Activated CD8-positive, alpha-beta memory T cell treated with anti-CD3 and anti-CD28 coated beads for 4 hours (primary cell): Measurements from ENCODE around the gene ARAP2.

Source experiments
- DNase-seq, 2 donors: peaks; one replicate each; pipeline ENCODE4 v3.0.0-alpha.2; 2020; ENCODE audit warnings: low read depth in 2 of 2

The ARAP2 gene

GRCh38 chr4:36111172-36111571 lies 133.1 kb downstream of the ARAP2 start:
- no peak for DNase-seq

- no peak for DNase-seq
Measured at GRCh38 chr4:36099509-36099908, 144.8 kb downstream of the ARAP2 start.

GRCh38 chr4:36094995-36095394 lies 149.3 kb downstream of the ARAP2 start:
- DNase-seq: no peak

GRCh38 chr4:36091997-36092396 lies 152.3 kb downstream of the ARAP2 start:
- DNase-seq: no peak

GRCh38 chr4:36088542-36088941 lies 155.8 kb downstream of the ARAP2 start:
- no peak for DNase-seq

- no peak for DNase-seq
Measured at GRCh38 chr4:36086261-36086786, 158.0 kb downstream of the ARAP2 start.

- no peak for DNase-seq
Measured at GRCh38 chr4:36082817-36083216, 161.5 kb downstream of the ARAP2 start.

- no peak for DNase-seq
Measured at GRCh38 chr4:36081185-36081584, 163.1 kb downstream of the ARAP2 start.

- no peak for DNase-seq
Measured at GRCh38 chr4:36079666-36080065, 164.6 kb downstream of the ARAP2 start.

GRCh38 chr4:36078319-36078718 lies 166.0 kb downstream of the ARAP2 start:
- no peak for DNase-seq

- DNase-seq: no peak
Measured at GRCh38 chr4:36072529-36072928, 171.8 kb downstream of the ARAP2 start.

- no peak for DNase-seq
Measured at GRCh38 chr4:36067116-36067515, 177.2 kb downstream of the ARAP2 start.

- no peak for DNase-seq
Measured at GRCh38 chr4:36065274-36065871, 178.9 kb downstream of the ARAP2 start.

- no peak for DNase-seq
Measured at GRCh38 chr4:36064117-36064516, 180.2 kb downstream of the ARAP2 start.

GRCh38 chr4:36056136-36056535 lies 188.2 kb downstream of the ARAP2 start:
- no peak for DNase-seq

- no peak for DNase-seq
Measured at GRCh38 chr4:36054694-36055422, 189.5 kb downstream of the ARAP2 start.

GRCh38 chr4:36053930-36054329 lies 190.4 kb downstream of the ARAP2 start:
- DNase-seq: no peak

GRCh38 chr4:36051634-36052033 lies 192.7 kb downstream of the ARAP2 start:
- no peak for DNase-seq

GRCh38 chr4:36046026-36046425 lies 198.3 kb downstream of the ARAP2 start:
- no peak for DNase-seq

- no peak for DNase-seq
Measured at GRCh38 chr4:36043901-36044300, 200.4 kb downstream of the ARAP2 start.

- no peak for DNase-seq
Measured at GRCh38 chr4:36043241-36043640, 201.1 kb downstream of the ARAP2 start.

GRCh38 chr4:36042122-36042970 lies 202.0 kb downstream of the ARAP2 start:
- DNase-seq: no peak
